Measurements from ENCODE around the gene CLNK. TPM values are rescaled to one million over a fixed set of nuclear protein-coding genes. Genes with fewer than 3 reads are reported as not detected.

Gene CLNK
- total RNA-seq, 1 experiment from 2014 or later: not detected

DNA sequence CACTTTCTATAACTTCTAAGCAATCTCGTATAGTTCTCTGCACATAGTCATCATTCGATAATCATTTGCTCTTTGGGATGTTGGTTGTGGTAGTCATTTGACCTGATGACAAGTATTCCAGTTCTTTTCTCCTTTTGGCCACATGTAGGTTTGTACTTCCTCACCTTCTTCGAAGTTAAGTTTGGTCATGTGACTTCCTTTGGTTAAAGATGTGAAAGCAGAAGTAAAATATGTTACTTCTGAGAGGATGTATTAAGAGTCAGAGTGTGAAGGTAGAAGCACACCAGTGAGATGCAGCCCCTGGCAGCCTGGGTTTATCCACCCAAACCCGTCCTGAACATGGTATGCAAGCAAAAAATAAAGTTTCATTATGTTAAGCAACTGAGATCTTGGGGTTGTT is 178.5 kb downstream of the CLNK start:
- H2BK120ac ChIP-seq (ENCODE audit: low read depth, low read length, poor library complexity, severe bottlenecking): no peak overlapping the region
- H3K18ac ChIP-seq (ENCODE audit: insufficient read length, low read depth, low read length): no peak overlapping the region
- H2AFZ ChIP-seq (ENCODE audit: low read length): no peak overlapping the region
- no peak overlapping the region for H2AK5ac ChIP-seq (ENCODE audit: insufficient read length, low read length)
- Mint-ChIP-seq H3K9me3 (peaks cover 0 to 4% of the 10 kb centered on the region in 2 experiments; a peak in 1 of 5 replicates), H3K4me1 (peaks cover 3 to 6% of the 10 kb centered on the region in 2 experiments), H3K27me3 (ENCODE audit: low read depth) (peaks cover 13% of the 10 kb centered on the region), H3K4me3 (no peak overlapping the region), H3K27ac (no peak overlapping the region), H3K36me3 (ENCODE audit: insufficient read depth in 1 of 3, low read depth in 3 of 3) (no peaks in the 10 kb centered on the region)
- H3K4me1 ChIP-seq (ENCODE audit: insufficient read depth, low read length): no peaks in the 10 kb centered on the region
- H4K8ac ChIP-seq (replicated peaks; ENCODE audit: insufficient read length, low read depth, low read length): no peak overlapping the region
- H2BK20ac ChIP-seq (ENCODE audit: low read depth, low read length, poor library complexity, severe bottlenecking): no peak overlapping the region
- no peaks in the 10 kb centered on the region for H3K9me3 ChIP-seq (ENCODE audit: control insufficient read depth, low read depth, low read length)
- WGBS (ENCODE audit: extremely low coverage, insufficient read length, low lambda C conversion rate): no CpG with 5 or more reads among the region's 4 CpGs
- no peak overlapping the region for H3K4me2 ChIP-seq (ENCODE audit: insufficient read depth, insufficient read length, low read length)
- H3K27ac ChIP-seq (ENCODE audit: insufficient read length, low read depth, low read length): no peak overlapping the region
- no peak overlapping the region for H2BK15ac ChIP-seq (ENCODE audit: low read depth, low read length)
- DNase-seq: no peak
- no peak overlapping the region for H2BK12ac ChIP-seq (ENCODE audit: insufficient read length, low read depth, low read length)
- no peak overlapping the region for H3K56ac ChIP-seq (ENCODE audit: insufficient read length, low read depth, low read length)
- no peak overlapping the region for H3K14ac ChIP-seq (ENCODE audit: insufficient read depth, low read length)
- H3K79me1 ChIP-seq (ENCODE audit: insufficient read depth, low read depth, low read length, poor library complexity, severe bottlenecking): no peaks in the 10 kb centered on the region
- no peaks in the 10 kb centered on the region for H4K20me1 ChIP-seq (ENCODE audit: control insufficient read depth, insufficient read depth, insufficient read length)
- H3T11ph ChIP-seq (ENCODE audit: low read length): no peak overlapping the region
- no peaks in the 10 kb centered on the region for H3K27me3 ChIP-seq (ENCODE audit: insufficient read depth, low read length)
- H3K9ac ChIP-seq (ENCODE audit: extremely low read depth, insufficient read length, low read length): no peak overlapping the region
- no peak overlapping the region for H3K4ac ChIP-seq (ENCODE audit: low read depth, low read length)
- H3K23ac ChIP-seq (ENCODE audit: insufficient read length, low read depth, low read length): no peak overlapping the region
- TF ChIP-seq, protein P1, sequence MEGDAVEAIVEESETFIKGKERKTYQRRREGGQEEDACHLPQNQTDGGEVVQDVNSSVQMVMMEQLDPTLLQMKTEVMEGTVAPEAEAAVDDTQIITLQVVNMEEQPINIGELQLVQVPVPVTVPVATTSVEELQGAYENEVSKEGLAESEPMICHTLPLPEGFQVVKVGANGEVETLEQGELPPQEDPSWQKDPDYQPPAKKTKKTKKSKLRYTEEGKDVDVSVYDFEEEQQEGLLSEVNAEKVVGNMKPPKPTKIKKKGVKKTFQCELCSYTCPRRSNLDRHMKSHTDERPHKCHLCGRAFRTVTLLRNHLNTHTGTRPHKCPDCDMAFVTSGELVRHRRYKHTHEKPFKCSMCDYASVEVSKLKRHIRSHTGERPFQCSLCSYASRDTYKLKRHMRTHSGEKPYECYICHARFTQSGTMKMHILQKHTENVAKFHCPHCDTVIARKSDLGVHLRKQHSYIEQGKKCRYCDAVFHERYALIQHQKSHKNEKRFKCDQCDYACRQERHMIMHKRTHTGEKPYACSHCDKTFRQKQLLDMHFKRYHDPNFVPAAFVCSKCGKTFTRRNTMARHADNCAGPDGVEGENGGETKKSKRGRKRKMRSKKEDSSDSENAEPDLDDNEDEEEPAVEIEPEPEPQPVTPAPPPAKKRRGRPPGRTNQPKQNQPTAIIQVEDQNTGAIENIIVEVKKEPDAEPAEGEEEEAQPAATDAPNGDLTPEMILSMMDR (conservative IDR thresholded peaks at IDR 0.05): no peak
- H4K5ac ChIP-seq (ENCODE audit: insufficient read length, low read depth, low read length): no peak overlapping the region
- H3K23me2 ChIP-seq (ENCODE audit: insufficient read length, low read depth, low read length, poor library complexity, severe bottlenecking): no peaks in the 10 kb centered on the region
- H2BK5ac ChIP-seq (ENCODE audit: insufficient read length, low read length): no peak overlapping the region
- H3K79me2 ChIP-seq (ENCODE audit: insufficient read depth, low read length): no peaks in the 10 kb centered on the region
- no peak overlapping the region for H4K91ac ChIP-seq (ENCODE audit: insufficient read length, low read depth, low read length)

All from H9 (cell line).